GM19351 (cell line): ENCODE data around the gene PPP1R12A.
A peak's percentile ranks its signal among the peaks of the same experiment; 100 is the strongest.

ENCODE experiments used
- ATAC-seq: cut with Tn5 transposase; IDR thresholded peaks from one replicate; pipeline ENCODE4 v1.9.1; 2021; ENCODE audit warnings: mild to moderate bottlenecking, moderate library complexity; ENCODE audit not compliant: unreplicated experiment

PPP1R12A gene

GRCh38 chr12:79936670-79937069 lies 1.8 kb upstream of the PPP1R12A start:
- no peak for ATAC-seq

- peak; percentile 25 for ATAC-seq
These were observed 888 bp upstream of the PPP1R12A start for GRCh38 chr12:79935624-79936345.

GRCh38 chr12:79934281-79935020 lies 446 bp downstream of the PPP1R12A start:
- peak; percentile 17 for ATAC-seq

- ATAC-seq = peak; percentile 3
These were observed 1.2 kb downstream of the PPP1R12A start for GRCh38 chr12:79933532-79934264.

- ATAC-seq = no peak
These were observed 1.9 kb downstream of the PPP1R12A start for GRCh38 chr12:79933043-79933442.

- no peak for ATAC-seq
These were observed 2.5 kb downstream of the PPP1R12A start for GRCh38 chr12:79932357-79932756.

- no peak for ATAC-seq
These were observed 5.8 kb downstream of the PPP1R12A start for GRCh38 chr12:79929065-79929464.

- peak; percentile 99 for ATAC-seq
These were observed 7.0 kb downstream of the PPP1R12A start for GRCh38 chr12:79927772-79928474.

- no peak for ATAC-seq
These were observed 7.9 kb downstream of the PPP1R12A start for GRCh38 chr12:79926951-79927350.

GRCh38 chr12:79925492-79925891 lies 9.4 kb downstream of the PPP1R12A start:
- no peak for ATAC-seq

- no peak for ATAC-seq
These were observed 13.1 kb downstream of the PPP1R12A start for GRCh38 chr12:79921786-79922185.

- ATAC-seq = peak; percentile 50
These were observed 14.3 kb downstream of the PPP1R12A start for GRCh38 chr12:79920421-79921238.

- no peak for ATAC-seq
These were observed 15.1 kb downstream of the PPP1R12A start for GRCh38 chr12:79919762-79920161.

GRCh38 chr12:79916826-79917225 lies 18.1 kb downstream of the PPP1R12A start:
- no peak for ATAC-seq

GRCh38 chr12:79911889-79912656 lies 22.8 kb downstream of the PPP1R12A start:
- peak; percentile 38 for ATAC-seq

- ATAC-seq = no peak
These were observed 26.5 kb downstream of the PPP1R12A start for GRCh38 chr12:79908366-79908765.

- ATAC-seq = no peak
These were observed 33.4 kb downstream of the PPP1R12A start for GRCh38 chr12:79901506-79901905.

- no peak for ATAC-seq
These were observed 33.9 kb downstream of the PPP1R12A start for GRCh38 chr12:79900951-79901350.

GRCh38 chr12:79900199-79900598 lies 34.7 kb downstream of the PPP1R12A start:
- no peak for ATAC-seq
